Trophoblast cell (in vitro differentiated cells and primary cell): ENCODE data around the gene CDC42BPB.

ENCODE experiments used
- DNase-seq, 2 donors: peaks; one replicate each; pipeline ENCODE4 v3.0.0-alpha.2; 2016
- H2AFZ ChIP-seq: 2 replicates; pipeline ENCODE4 v1.6.1; 2013; ENCODE audit warnings: low read length, moderate library complexity, mild to moderate bottlenecking; ENCODE audit not compliant: insufficient read depth, poor library complexity
- H2AK5ac ChIP-seq: 2 replicates; pipeline ENCODE4 v1.6.1; 2013; ENCODE audit warnings: mild to moderate bottlenecking, low read length
- H2BK120ac ChIP-seq: 2 replicates; pipeline ENCODE4 v1.6.1; 2013; ENCODE audit warnings: low read length, mild to moderate bottlenecking, moderate library complexity; ENCODE audit not compliant: insufficient read depth, poor library complexity
- H2BK12ac ChIP-seq: 2 replicates; pipeline ENCODE4 v1.6.1; 2013; ENCODE audit warnings: mild to moderate bottlenecking, low read length, moderate library complexity
- H2BK5ac ChIP-seq: 2 replicates; pipeline ENCODE4 v1.6.1; 2013; ENCODE audit warnings: low read length, low read depth, moderate library complexity, mild to moderate bottlenecking; ENCODE audit not compliant: poor library complexity
- H3K14ac ChIP-seq: 2 replicates; pipeline ENCODE4 v1.6.1; 2013; ENCODE audit warnings: mild to moderate bottlenecking, low read length
- H3K18ac ChIP-seq: 2 replicates; pipeline ENCODE4 v1.6.1; 2013; ENCODE audit warnings: mild to moderate bottlenecking, low read length
- H3K23ac ChIP-seq: 2 replicates; pipeline ENCODE4 v1.6.1; 2013; ENCODE audit warnings: low read length
- H3K27ac ChIP-seq: 2 replicates; pipeline ENCODE4 v1.5.1; 2013; ENCODE audit warnings: low read depth, mild to moderate bottlenecking, inconsistent platforms, low read length, moderate library complexity
- H3K27me3 ChIP-seq: 2 replicates; pipeline ENCODE4 v1.6.1; 2013; ENCODE audit warnings: inconsistent platforms, mild to moderate bottlenecking, low read length, moderate library complexity; ENCODE audit not compliant: insufficient read depth
- H3K36me3 ChIP-seq, 2 experiments: 1 replicate in 1 of 2; 2 replicates in 1 of 2; pipeline ENCODE4 v1.6.1; 2013; ENCODE audit warnings: low read length in 2 of 2, mild to moderate bottlenecking in 2 of 2, moderate library complexity in 1 of 2; ENCODE audit not compliant: insufficient read depth in 2 of 2, control insufficient read depth in 1 of 2
- H3K4ac ChIP-seq: 2 replicates; pipeline ENCODE4 v1.6.1; 2013; ENCODE audit warnings: low read depth, mild to moderate bottlenecking, low read length, moderate library complexity
- H3K4me1 ChIP-seq, 2 experiments: 1 replicate in 1 of 2; 2 replicates in 1 of 2; pipeline ENCODE4 v1.6.1; 2013; ENCODE audit warnings: low read length in 2 of 2, mild to moderate bottlenecking in 2 of 2, moderate library complexity in 1 of 2; ENCODE audit not compliant: insufficient read depth in 2 of 2, control insufficient read depth in 1 of 2
- H3K4me2 ChIP-seq: 2 replicates; pipeline ENCODE4 v1.6.1; 2013; ENCODE audit warnings: inconsistent platforms, mild to moderate bottlenecking, low read length, moderate library complexity
- H3K4me3 ChIP-seq: 2 replicates; pipeline ENCODE4 v1.5.1; 2013; ENCODE audit warnings: mild to moderate bottlenecking, low read depth, low read length, inconsistent platforms
- H3K79me1 ChIP-seq: one replicate; pipeline ENCODE4 v1.6.1; 2013; ENCODE audit warnings: low read length
- H3K79me2 ChIP-seq: 2 replicates; pipeline ENCODE4 v1.6.1; 2013; ENCODE audit warnings: low read length, mild to moderate bottlenecking; ENCODE audit not compliant: control insufficient read depth, insufficient read depth, poor library complexity
- H3K9ac ChIP-seq: 2 replicates; pipeline ENCODE4 v1.6.1; 2013; ENCODE audit warnings: mild to moderate bottlenecking, low read length
- H3K9me3 ChIP-seq: 2 replicates; pipeline ENCODE4 v1.6.1; 2013; ENCODE audit warnings: low read depth, mild to moderate bottlenecking, control low read depth, inconsistent platforms, low read length; ENCODE audit not compliant: insufficient read depth
- H4K12ac ChIP-seq: 2 replicates; pipeline ENCODE4 v1.6.1; 2013; ENCODE audit warnings: low read depth, mild to moderate bottlenecking, low read length, moderate library complexity
- H4K8ac ChIP-seq: 2 replicates; pipeline ENCODE4 v1.6.1; 2013; ENCODE audit warnings: low read depth, mild to moderate bottlenecking, low read length, moderate library complexity
- H4K91ac ChIP-seq: one replicate; pipeline ENCODE4 v1.6.1; 2013; ENCODE audit warnings: low read depth, mild to moderate bottlenecking, low read length, moderate library complexity
- WGBS: extraction: QIAGEN DNeasy Blood & Tissue Kit; methylation state at CpG from one replicate; pipeline ENCODE4 v1.1.7; 2013; ENCODE audit warnings: missing lambda C conversion rate; ENCODE audit not compliant: insufficient read length, insufficient coverage; ENCODE audit errors: extremely low coverage; 5-methylcytosine and 5-hydroxymethylcytosine counted together

CDC42BPB gene

DNA sequence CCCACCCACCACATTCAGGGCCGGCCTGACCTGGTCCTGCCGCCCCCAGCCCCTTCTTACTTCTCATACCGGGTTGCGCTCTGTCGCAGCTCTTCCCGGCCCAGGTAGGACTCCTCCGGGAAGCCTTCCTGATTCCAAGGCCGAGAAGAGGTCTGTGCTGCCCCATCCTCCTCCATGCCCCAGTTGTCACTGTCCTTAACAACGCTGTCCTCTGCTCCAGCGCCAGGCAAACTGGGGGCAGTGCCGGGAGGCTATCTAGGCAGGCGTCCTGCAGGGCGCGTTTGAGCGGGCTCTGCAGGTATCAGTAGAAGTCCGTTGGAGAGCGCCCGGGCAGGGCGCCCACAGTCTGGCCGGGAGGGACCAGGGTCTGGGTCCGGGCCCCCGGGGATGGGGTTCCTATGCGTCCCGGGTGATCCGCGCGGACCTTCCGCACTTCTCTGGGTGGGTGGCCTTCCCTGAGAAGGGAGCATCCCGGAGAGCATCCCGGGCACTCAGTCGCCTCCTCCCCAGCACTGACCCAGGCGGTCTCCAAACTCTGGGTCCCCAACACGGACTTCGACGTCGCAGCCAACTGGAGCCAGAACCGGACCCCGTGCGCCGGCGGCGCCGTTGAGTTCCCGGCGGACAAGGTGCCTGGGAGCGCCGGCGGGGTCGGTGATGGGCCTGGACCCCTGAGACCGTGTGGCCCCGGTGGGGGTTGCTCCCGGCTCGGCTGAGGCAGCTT lies 134.0 kb downstream of the CDC42BPB start:
- WGBS, result no CpG with 5 or more reads among the region's 53 CpGs
- H3K9ac ChIP-seq, result no peak overlapping the region
- H3K27ac ChIP-seq, result no peak overlapping the region
- H2BK12ac ChIP-seq, result no peak overlapping the region
- H3K23ac ChIP-seq, result no peak overlapping the region
- no peaks in the 10 kb centered on the region for H3K79me1 ChIP-seq
- peak in 1 of 2 donors; percentile 12 for DNase-seq
- no peak overlapping the region for H3K18ac ChIP-seq
- H4K91ac ChIP-seq, result no peak overlapping the region
- peaks cover 9% of the 10 kb centered on the region for H3K27me3 ChIP-seq
- no peak overlapping the region for H3K4me2 ChIP-seq
- H3K9me3 ChIP-seq, result peaks cover 14% of the 10 kb centered on the region
- H2AK5ac ChIP-seq, result no peak overlapping the region
- H3K4me3 ChIP-seq, result no peak overlapping the region
- no peak overlapping the region for H3K14ac ChIP-seq
- H4K8ac ChIP-seq, result no peak overlapping the region
- H3K4me1 ChIP-seq, result peaks cover 3 to 8% of the 10 kb centered on the region in 2 experiments
- no peaks in the 10 kb centered on the region for H3K36me3 ChIP-seq
- no peak overlapping the region for H2BK5ac ChIP-seq
- no peak overlapping the region for H4K12ac ChIP-seq
- H2AFZ ChIP-seq, result no peak overlapping the region
- H2BK120ac ChIP-seq, result no peak overlapping the region
- no peaks in the 10 kb centered on the region for H3K79me2 ChIP-seq
- H3K4ac ChIP-seq, result no peak overlapping the region

DNA sequence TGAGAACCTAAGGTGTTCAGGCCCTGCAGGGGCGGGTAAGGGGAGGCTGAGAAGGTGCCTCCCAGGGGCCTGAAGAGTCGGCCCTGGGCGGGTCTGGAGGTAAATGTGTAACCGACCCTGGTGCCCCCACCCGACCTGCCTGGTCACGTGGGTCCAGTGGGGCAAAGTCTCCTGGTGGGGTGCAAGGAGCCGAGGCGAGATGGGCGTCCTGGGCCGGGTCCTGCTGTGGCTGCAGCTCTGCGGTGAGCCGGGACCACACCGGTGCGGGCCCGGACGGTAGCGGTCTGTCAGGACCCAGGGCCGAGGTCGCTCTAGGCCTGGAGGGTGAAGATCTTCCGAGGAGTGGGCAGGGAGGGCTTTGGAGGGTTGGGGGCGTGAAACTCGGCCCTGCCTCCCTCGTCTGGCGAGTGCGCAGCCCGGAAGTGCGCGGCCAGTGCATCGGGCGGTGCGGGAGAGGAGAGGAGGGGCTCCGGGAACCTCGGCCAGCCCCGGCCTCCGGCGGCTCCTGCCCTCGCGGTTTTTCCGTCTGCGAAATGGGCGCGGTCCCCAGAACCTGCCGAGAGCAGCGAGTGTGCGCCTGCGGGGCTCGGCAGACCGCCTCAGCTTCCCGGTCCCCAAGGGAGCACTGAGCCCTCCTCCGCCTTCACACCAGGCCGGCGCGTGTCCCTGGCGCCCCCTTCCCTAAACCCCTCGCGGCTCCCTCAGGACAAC lies 134.7 kb downstream of the CDC42BPB start, which contains the start of gene AMN:
Gene AMN (plus strand): TSS at position 174 of the 711 bp plus-strand sequence. CDS start 26 bp downstream, at position 200.
- H3K4me1 ChIP-seq, result peaks cover 2 to 3% of the 10 kb centered on the region in 2 experiments
- no peak within 1 kb of the TSS for H2BK5ac ChIP-seq
- no peak within 1 kb of the TSS for H2AK5ac ChIP-seq
- DNase-seq, result peak; percentile 42 to 63
- H3K9me3 ChIP-seq, result peaks cover 14% of the 10 kb centered on the region
- H3K14ac ChIP-seq, result no peak within 1 kb of the TSS
- no peak within 1 kb of the TSS for H3K9ac ChIP-seq
- H3K4me2 ChIP-seq, result no peak within 1 kb of the TSS
- H3K4me3 ChIP-seq, result no peak within 1 kb of the TSS
- no peaks in the 10 kb centered on the region for H3K79me2 ChIP-seq
- H3K79me1 ChIP-seq, result no peaks in the 10 kb centered on the region
- no peak within 1 kb of the TSS for H2AFZ ChIP-seq
- H3K4ac ChIP-seq, result no peak within 1 kb of the TSS
- H3K27ac ChIP-seq, result no peak within 1 kb of the TSS
- no peak within 1 kb of the TSS for H2BK120ac ChIP-seq
- H4K12ac ChIP-seq, result no peak within 1 kb of the TSS
- peaks cover 4% of the 10 kb centered on the region for H3K27me3 ChIP-seq
- no CpG with 5 or more reads among the region's 56 CpGs for WGBS
- no peaks in the 10 kb centered on the region for H3K36me3 ChIP-seq
- no peak within 1 kb of the TSS for H3K23ac ChIP-seq
- no peak within 1 kb of the TSS for H4K8ac ChIP-seq
- no peak within 1 kb of the TSS for H4K91ac ChIP-seq
- H2BK12ac ChIP-seq, result no peak within 1 kb of the TSS
- no peak within 1 kb of the TSS for H3K18ac ChIP-seq

DNA sequence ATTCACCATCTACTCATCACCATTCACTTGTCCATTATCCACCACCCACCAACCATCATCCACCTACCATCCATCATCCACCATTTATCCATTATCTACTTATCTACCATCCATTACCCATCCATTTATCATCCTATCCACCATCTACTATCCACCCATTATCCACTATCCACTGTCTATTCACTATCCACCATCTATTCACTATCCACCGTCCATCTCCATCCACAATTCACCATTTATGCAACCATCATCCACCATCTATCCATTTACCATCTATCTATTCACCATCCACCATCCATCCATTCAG lies 136.4 kb downstream of the CDC42BPB start:
- no peak overlapping the region for H3K27ac ChIP-seq
- H2BK12ac ChIP-seq, result no peak overlapping the region
- H4K91ac ChIP-seq, result no peak overlapping the region
- H2BK120ac ChIP-seq, result no peak overlapping the region
- DNase-seq, result no peak
- H3K36me3 ChIP-seq, result no peaks in the 10 kb centered on the region
- H3K79me2 ChIP-seq, result no peaks in the 10 kb centered on the region
- H4K12ac ChIP-seq, result no peak overlapping the region
- H3K9me3 ChIP-seq, result peaks cover 11% of the 10 kb centered on the region
- no peak overlapping the region for H3K9ac ChIP-seq
- H2AFZ ChIP-seq, result no peak overlapping the region
- H3K4me2 ChIP-seq, result no peak overlapping the region
- no peak overlapping the region for H2AK5ac ChIP-seq
- H3K23ac ChIP-seq, result no peak overlapping the region
- H3K27me3 ChIP-seq, result no peaks in the 10 kb centered on the region
- no peak overlapping the region for H2BK5ac ChIP-seq
- H4K8ac ChIP-seq, result no peak overlapping the region
- 100% methylated on average over 1 of the region's 1 CpG for WGBS
- no peaks in the 10 kb centered on the region for H3K79me1 ChIP-seq
- H3K4me3 ChIP-seq, result no peak overlapping the region
- no peak overlapping the region for H3K14ac ChIP-seq
- H3K4ac ChIP-seq, result no peak overlapping the region
- H3K18ac ChIP-seq, result no peak overlapping the region
- H3K4me1 ChIP-seq, result no peaks in the 10 kb centered on the region

DNA sequence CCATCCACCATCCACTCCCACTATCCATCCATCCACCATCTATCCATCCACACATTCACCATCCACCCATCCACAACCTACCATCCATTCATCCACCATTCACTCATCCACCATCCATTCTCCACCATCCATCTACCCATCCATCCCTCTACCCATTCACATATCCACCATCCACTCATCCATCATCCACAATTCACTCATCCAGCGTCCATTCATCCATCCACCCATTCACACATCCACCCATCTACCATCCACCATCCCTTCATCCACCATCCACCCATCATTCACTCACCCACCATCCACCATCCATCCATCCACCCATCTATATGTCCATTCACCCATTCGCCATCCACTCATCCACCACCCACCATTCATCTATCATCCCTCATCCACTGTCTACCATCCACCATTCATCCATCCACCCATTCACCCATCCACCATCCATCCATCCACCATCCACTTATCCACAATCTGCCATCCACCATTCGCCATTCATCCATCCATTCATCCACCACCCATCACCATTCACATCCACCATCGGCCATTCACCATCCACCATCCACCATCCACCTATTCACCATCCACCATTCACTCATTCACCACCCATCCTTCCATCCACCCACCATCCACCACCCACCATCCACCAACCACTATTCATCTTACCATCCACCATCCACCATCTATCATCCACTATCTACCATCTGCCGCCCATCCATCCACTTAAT lies 136.9 kb downstream of the CDC42BPB start:
- Histone ChIP-seq H3K27me3 (no peaks in the 10 kb centered on the region), H3K4me2 (no peak overlapping the region), H3K9ac (no peak overlapping the region), H2BK12ac (no peak overlapping the region), H3K14ac (no peak overlapping the region), H4K91ac (no peak overlapping the region), H3K9me3 (peaks cover 11% of the 10 kb centered on the region), H3K4me3 (peak overlapping the region; percentile 43), H3K36me3 (no peaks in the 10 kb centered on the region), H3K23ac (no peak overlapping the region), H3K4me1 (no peaks in the 10 kb centered on the region), H3K27ac (no peak overlapping the region), H4K8ac (no peak overlapping the region), H4K12ac (no peak overlapping the region), H3K79me1 (no peaks in the 10 kb centered on the region), H2AFZ (no peak overlapping the region), H2BK120ac (no peak overlapping the region), H3K18ac (no peak overlapping the region), H2AK5ac (no peak overlapping the region), H3K79me2 (no peaks in the 10 kb centered on the region), H2BK5ac (no peak overlapping the region), H3K4ac (no peak overlapping the region)
- WGBS, result 100% methylated on average over 5 of the region's 5 CpGs
- no peak for DNase-seq
